Ishikawa (cell line): ENCODE measurements around the gene PTPRA.

Source experiments
- CEBPB ChIP-seq: IDR thresholded peaks from 2 replicates; pipeline ENCODE4 v1.6.1; 2012
- CREB1 ChIP-seq: IDR thresholded peaks from 2 replicates; pipeline ENCODE4 v1.6.1; 2012; ENCODE audit warnings: low read depth
- EGR1 ChIP-seq: IDR thresholded peaks from 2 replicates; pipeline ENCODE4 v1.6.1; 2012
- EP300 ChIP-seq: IDR thresholded peaks from 2 replicates; pipeline ENCODE4 v1.6.1; 2012; ENCODE audit warnings: borderline replicate concordance
- FOXM1 ChIP-seq: IDR thresholded peaks from 2 replicates; pipeline ENCODE4 v1.6.1; 2012; ENCODE audit warnings: low read depth, borderline replicate concordance
- MAX ChIP-seq: IDR thresholded peaks from 2 replicates; pipeline ENCODE4 v1.6.1; 2012
- NFIC ChIP-seq: IDR thresholded peaks from 2 replicates; pipeline ENCODE4 v1.6.1; 2012
- RAD21 ChIP-seq: IDR thresholded peaks from 2 replicates; pipeline ENCODE4 v1.6.1; 2012; ENCODE audit warnings: low read depth
- REST ChIP-seq: IDR thresholded peaks from 2 replicates; pipeline ENCODE4 v1.6.1; 2012; ENCODE audit warnings: low read depth, mild to moderate bottlenecking
- TAF1 ChIP-seq: IDR thresholded peaks from 2 replicates; pipeline ENCODE4 v1.6.1; 2012; ENCODE audit warnings: low read depth, mild to moderate bottlenecking
- TCF12 ChIP-seq: IDR thresholded peaks from 2 replicates; pipeline ENCODE4 v1.6.1; 2012; ENCODE audit warnings: low read depth
- TEAD4 ChIP-seq: IDR thresholded peaks from 2 replicates; pipeline ENCODE4 v1.6.1; 2012
- USF1 ChIP-seq: IDR thresholded peaks from 2 replicates; pipeline ENCODE4 v1.6.1; 2012
- YY1 ChIP-seq: IDR thresholded peaks from 2 replicates; pipeline ENCODE4 v1.6.1; 2012; ENCODE audit warnings: low read depth
- ZBTB7A ChIP-seq: IDR thresholded peaks from 2 replicates; pipeline ENCODE4 v1.6.1; 2012; ENCODE audit warnings: low read depth

The PTPRA gene

GRCh38 chr20:2871111-2871465 lies 2.2 kb upstream of the PTPRA start:
- TF ChIP-seq TEAD4 = no peak
- TF ChIP-seq EP300 = no peak
- TF ChIP-seq CREB1 = no peak
- no peak for TF ChIP-seq ZBTB7A

GRCh38 chr20:2871661-2872458 lies 1.4 kb upstream of the PTPRA start:
- TF ChIP-seq TEAD4 = no peak
- TF ChIP-seq EP300 = no peak
- no peak for TF ChIP-seq TAF1
- no peak for TF ChIP-seq CEBPB
- no peak for TF ChIP-seq EGR1
- TF ChIP-seq YY1 = no peak

GRCh38 chr20:2872459-2873009 lies 747 bp upstream of the PTPRA start:
- TF ChIP-seq REST (no peak), TCF12 (0 out of 2 replicates have a peak, but pooled peaks have one; percentile 28), MAX (peak; percentile 61), RAD21 (no peak), CREB1 (no peak), NFIC (no peak), USF1 (no peak), ZBTB7A (peak; percentile 75; the same call in 1 of the 2 replicates)

GRCh38 chr20:2873747-2874041 lies 413 bp downstream of the PTPRA start:
- no peak for TF ChIP-seq TEAD4
- TF ChIP-seq USF1 = no peak
- no peak for TF ChIP-seq EGR1
- peak; percentile 87 for TF ChIP-seq ZBTB7A
- no peak for TF ChIP-seq TCF12
- no peak for TF ChIP-seq RAD21
- no peak for TF ChIP-seq CEBPB
- TF ChIP-seq CREB1 = no peak
- no peak for TF ChIP-seq FOXM1

GRCh38 chr20:2874456-2874855 lies 1.2 kb downstream of the PTPRA start:
- TF ChIP-seq TAF1 = no peak
- no peak for TF ChIP-seq ZBTB7A
- TF ChIP-seq TEAD4 = no peak
- TF ChIP-seq CEBPB = no peak
- TF ChIP-seq REST = no peak
- TF ChIP-seq YY1 = no peak
- no peak for TF ChIP-seq TCF12
- TF ChIP-seq RAD21 = no peak
- no peak for TF ChIP-seq NFIC
- no peak for TF ChIP-seq FOXM1

GRCh38 chr20:2875690-2876203 lies 2.5 kb downstream of the PTPRA start:
- no peak for TF ChIP-seq ZBTB7A
- no peak for TF ChIP-seq CREB1
- no peak for TF ChIP-seq NFIC
- TF ChIP-seq YY1 = no peak
- TF ChIP-seq EGR1 = no peak
- TF ChIP-seq EP300 = no peak
- TF ChIP-seq REST = no peak
